Vagina (tissue), 1 donor: ENCODE measurements around the gene HDHD5. TPM values are rescaled to one million over a fixed set of nuclear protein-coding genes. Genes with fewer than 3 reads are reported as not detected.

Source experiments
- total RNA-seq: library from RNA; depleted of rRNA; stranded (reverse); fragments of >200 nt; gene quantifications from one replicate; pipeline ENCODE4 v1.2.3, GENCODE V29; 2016

The HDHD5 gene
- total RNA-seq, 1 donor from 2014 or later = 30.0 TPM

Other genes starting within 250 kb of the HDHD5 start
- gene GAB4, start 151.1 kb downstream of the HDHD5 start, total RNA-seq = not detected
- gene IL17RA, start 74.3 kb downstream of the HDHD5 start, total RNA-seq = 13.3 TPM
- not detected for gene TMEM121B, start 37.9 kb downstream of the HDHD5 start, total RNA-seq
- 4.7 TPM for gene ADA2, start 60.2 kb upstream of the HDHD5 start, total RNA-seq
- 0.98 TPM for gene CECR2, start 210.2 kb upstream of the HDHD5 start, total RNA-seq